GM12892 (cell line): Measurements from ENCODE around the gene KCTD16.

Experiments
- DNase-seq: peaks from one replicate; pipeline ENCODE4 v3.0.0; 2011; ENCODE audit not compliant: insufficient read length
- FAIRE-seq: peaks from 2 replicates; lab custom pipeline; 2011; peaks lifted over from hg19 to GRCh38; lab: Jason Lieb, UNC
- POLR2A ChIP-seq: IDR thresholded peaks from 2 replicates; pipeline ENCODE4 v1.6.1; 2011; ENCODE audit warnings: low read depth, low read length, control low read depth
- POLR2AphosphoS5 ChIP-seq: IDR thresholded peaks from 2 replicates; pipeline ENCODE4 v1.6.1; 2011; ENCODE audit warnings: low read depth, low read length, control low read depth
- TAF1 ChIP-seq: IDR thresholded peaks from 2 replicates; pipeline ENCODE4 v1.6.1; 2011; ENCODE audit warnings: low read depth, mild to moderate bottlenecking, control low read depth, low read length, borderline replicate concordance

Gene KCTD16

GRCh38 chr5:144487207-144487606 lies 316.5 kb downstream of the KCTD16 start:
- TF ChIP-seq POLR2AphosphoS5 = no peak
- TF ChIP-seq POLR2A = no peak
- no peak for TF ChIP-seq TAF1
- DNase-seq (no peak), FAIRE-seq (no peak)

GRCh38 chr5:144487761-144488160 lies 317.1 kb downstream of the KCTD16 start:
- DNase-seq = no peak
- no peak for FAIRE-seq
- no peak for TF ChIP-seq TAF1

DNA sequence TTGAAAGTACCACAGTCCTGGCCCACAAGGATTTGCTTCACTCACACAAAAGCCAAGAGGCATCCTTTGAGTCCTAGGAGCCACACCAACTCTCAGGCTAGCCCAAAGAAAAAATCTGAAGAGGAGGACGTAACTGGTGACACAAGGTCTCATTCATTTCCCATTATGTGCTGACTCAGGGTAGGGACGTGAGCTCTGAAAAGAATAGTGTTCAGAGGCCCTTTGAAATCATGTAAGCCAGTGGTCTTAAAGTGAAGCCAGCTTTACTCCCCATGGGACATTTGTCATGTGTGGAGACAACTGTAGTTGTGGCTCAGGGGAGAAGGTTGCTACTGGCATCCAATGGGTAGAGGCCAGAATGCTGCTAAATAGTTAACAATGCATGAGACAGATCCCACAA lies 332.4 kb downstream of the KCTD16 start:
- DNase-seq (no peak), FAIRE-seq (no peak)
- TF ChIP-seq TAF1 = no peak
- no peak for TF ChIP-seq POLR2AphosphoS5
- no peak for TF ChIP-seq POLR2A

DNA sequence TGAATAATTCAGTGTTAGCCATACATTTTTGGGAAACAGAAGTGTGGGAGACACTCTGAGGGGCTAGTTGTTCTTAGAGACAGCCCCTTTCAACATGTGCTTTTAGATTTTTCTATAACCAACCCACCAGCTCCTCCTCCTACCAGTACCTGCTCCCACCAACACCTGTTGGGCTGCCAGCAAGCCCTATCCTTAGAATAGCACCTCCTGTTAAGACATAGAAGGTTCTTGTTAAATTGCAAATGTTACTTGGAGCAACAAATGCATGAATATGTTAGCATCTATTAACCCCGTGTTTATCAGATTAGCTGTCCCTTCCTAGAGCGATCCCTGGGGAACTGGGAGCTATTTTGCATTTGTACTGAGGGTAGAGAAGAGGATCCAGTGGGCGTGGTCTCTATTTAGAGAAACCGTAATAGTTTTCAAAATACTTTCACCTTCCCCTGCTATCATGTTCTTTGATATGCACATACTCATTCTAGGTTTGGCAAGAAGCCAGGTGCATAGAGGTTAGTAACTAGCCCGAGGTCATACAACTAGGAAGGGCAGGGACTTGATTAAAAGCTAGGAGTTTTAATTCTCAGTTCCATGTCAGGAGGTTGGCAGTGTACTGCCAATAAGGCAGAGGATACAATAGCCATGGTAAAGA lies 334.4 kb downstream of the KCTD16 start:
- TF ChIP-seq POLR2AphosphoS5 (no peak), TAF1 (no peak), POLR2A (no peak)
- DNase-seq = no peak
- no peak for FAIRE-seq

GRCh38 chr5:144510845-144511579 lies 340.3 kb downstream of the KCTD16 start:
- TF ChIP-seq POLR2A = no peak
- FAIRE-seq (no peak), DNase-seq (no peak)

- DNase-seq = no peak
- no peak for TF ChIP-seq TAF1
- no peak for TF ChIP-seq POLR2A
- no peak for TF ChIP-seq POLR2AphosphoS5
- FAIRE-seq = no peak
Observed at GRCh38 chr5:144511580-144512072, 341.0 kb downstream of the KCTD16 start.

DNA sequence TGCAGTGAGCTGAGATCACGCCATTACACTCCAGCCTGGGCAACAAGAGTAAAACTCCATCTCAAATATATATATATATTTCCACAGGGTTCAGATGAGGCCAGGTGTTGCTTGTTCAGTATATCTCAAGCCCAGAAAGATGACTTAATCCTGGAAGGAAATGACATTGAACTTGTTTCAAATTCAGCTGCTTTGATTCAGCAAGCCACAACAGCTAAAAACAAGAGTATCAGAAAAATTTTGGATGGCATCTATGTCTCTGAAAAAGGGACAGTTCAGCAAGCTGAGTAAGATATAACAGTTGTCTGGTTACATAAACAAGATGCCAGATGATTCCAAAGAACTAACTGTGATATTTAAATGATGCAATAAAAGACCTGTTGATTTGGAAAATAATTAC lies 352.0 kb downstream of the KCTD16 start:
- DNase-seq (no peak), FAIRE-seq (no peak)
- TF ChIP-seq TAF1 (no peak), POLR2AphosphoS5 (no peak), POLR2A (no peak)

- no peak for DNase-seq
- no peak for FAIRE-seq
- no peak for TF ChIP-seq TAF1
- TF ChIP-seq POLR2AphosphoS5 = no peak
- no peak for TF ChIP-seq POLR2A
Observed at GRCh38 chr5:144525000-144525399, 354.3 kb downstream of the KCTD16 start.

- DNase-seq = no peak
Observed at GRCh38 chr5:144531188-144531587, 360.5 kb downstream of the KCTD16 start.

More at GRCh38 chr5:144531188-144531587, 360.5 kb downstream of the KCTD16 start:
- FAIRE-seq = no peak
- TF ChIP-seq POLR2AphosphoS5 (no peak), POLR2A (no peak), TAF1 (no peak)
